OCI-LY7 (cell line): Measurements from ENCODE around the gene LCN9.
A peak's percentile ranks its signal among the peaks of the same experiment; 100 is the strongest.

Experiments used
- EZH2phosphoT487 ChIP-seq: fragments of 200-600 bp; sonication (generic); IDR thresholded peaks from 2 replicates; pipeline ENCODE4 v1.6.1; 2018; ENCODE audit warnings: low read depth, borderline replicate concordance, mild to moderate bottlenecking, mixed run types, antibody characterized with exemption, low read length, moderate library complexity, mixed read lengths
- TF ChIP-seq, protein P1 (sequence below): fragments of 200-600 bp; sonication (generic); conservative IDR thresholded peaks from 2 replicates; pipeline ENCODE4 v1.5.1; 2014; ENCODE audit warnings: mild to moderate bottlenecking, antibody characterized with exemption, low read length, moderate library complexity, mixed read lengths

DNA sequence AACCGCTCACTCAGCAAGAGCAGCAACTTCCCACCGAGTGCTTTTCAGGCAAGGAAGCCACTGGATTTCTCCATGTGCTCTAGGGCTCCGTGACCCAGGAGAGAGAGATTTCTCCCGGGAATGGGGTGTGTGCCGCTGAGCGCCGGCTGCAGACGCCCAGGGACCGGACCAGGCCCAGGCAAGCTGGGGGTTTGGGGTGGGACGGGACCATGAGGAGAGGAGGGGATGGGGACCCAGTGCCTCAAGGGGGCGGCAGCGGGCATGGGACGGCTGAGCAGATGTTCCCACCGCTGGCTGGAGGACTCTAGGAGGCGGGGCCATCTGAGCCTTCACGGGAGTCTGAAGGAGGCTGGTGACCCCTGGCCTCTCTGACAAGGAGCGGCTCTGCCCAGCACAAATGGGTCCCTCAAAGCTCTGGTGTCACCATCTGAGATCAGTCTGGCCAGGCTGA is 8.5 kb downstream of the LCN9 start:
- TF ChIP-seq, protein P1, sequence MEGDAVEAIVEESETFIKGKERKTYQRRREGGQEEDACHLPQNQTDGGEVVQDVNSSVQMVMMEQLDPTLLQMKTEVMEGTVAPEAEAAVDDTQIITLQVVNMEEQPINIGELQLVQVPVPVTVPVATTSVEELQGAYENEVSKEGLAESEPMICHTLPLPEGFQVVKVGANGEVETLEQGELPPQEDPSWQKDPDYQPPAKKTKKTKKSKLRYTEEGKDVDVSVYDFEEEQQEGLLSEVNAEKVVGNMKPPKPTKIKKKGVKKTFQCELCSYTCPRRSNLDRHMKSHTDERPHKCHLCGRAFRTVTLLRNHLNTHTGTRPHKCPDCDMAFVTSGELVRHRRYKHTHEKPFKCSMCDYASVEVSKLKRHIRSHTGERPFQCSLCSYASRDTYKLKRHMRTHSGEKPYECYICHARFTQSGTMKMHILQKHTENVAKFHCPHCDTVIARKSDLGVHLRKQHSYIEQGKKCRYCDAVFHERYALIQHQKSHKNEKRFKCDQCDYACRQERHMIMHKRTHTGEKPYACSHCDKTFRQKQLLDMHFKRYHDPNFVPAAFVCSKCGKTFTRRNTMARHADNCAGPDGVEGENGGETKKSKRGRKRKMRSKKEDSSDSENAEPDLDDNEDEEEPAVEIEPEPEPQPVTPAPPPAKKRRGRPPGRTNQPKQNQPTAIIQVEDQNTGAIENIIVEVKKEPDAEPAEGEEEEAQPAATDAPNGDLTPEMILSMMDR: peak; percentile 31; the same call in 1 of the 2 replicates
- no peak for TF ChIP-seq EZH2phosphoT487
